ENCODE data around the gene SEC14L6. TPM values are rescaled to one million over a fixed set of nuclear protein-coding genes. Genes with fewer than 3 reads are reported as not detected.

Gene SEC14L6
- polyA plus RNA-seq, 3 donors = not detected

DNA sequence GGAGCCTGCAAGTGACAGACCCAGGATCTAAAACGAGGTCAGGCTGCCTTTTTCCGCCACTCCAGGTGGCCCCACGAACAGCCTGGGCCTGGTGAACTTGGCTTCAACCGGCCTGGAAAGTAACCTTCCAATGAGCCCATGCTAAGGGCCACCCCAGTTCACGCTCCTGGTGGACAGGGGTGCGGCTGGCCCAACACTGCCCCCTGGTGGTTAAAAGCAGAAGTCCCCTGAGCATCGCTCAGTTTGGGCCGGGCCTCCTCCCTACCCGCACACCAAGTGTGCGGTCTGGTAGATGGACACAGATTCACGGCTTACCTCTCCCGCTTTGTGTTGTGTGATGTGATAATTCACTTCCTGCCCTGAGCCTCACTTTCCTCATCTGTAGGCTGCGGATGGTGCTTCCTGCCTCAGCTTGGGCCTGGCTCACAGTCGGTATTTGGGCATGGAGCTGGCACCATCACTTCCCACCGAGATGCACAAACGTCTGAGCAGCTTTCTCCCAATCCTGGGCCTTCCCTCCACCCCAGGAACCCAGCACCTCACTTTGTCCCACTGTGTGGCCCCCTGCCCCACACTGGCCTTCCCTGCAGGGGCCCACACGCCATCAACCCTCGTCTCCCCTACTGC lies 61.1 kb downstream of the SEC14L6 start:
- Histone ChIP-seq H3K4me3 (replicated peaks in 1 of 3; ENCODE audit: low read depth in 2 of 3, low read length in 3 of 3) (no peak overlapping the region), H3K27me3 (ENCODE audit: control insufficient read depth in 2 of 2, insufficient read depth in 2 of 2, low read length in 2 of 2) (no peaks in the 10 kb centered on the region), H3K4me2 (replicated peaks; ENCODE audit: extremely low read depth, low read length, poor library complexity, severe bottlenecking) (no peak overlapping the region), H3K9ac (ENCODE audit: insufficient read depth, low read length, poor library complexity, severe bottlenecking) (no peak overlapping the region), H4K20me1 (ENCODE audit: insufficient read depth, low read length) (no peaks in the 10 kb centered on the region), H3K4me1 (ENCODE audit: control insufficient read depth in 1 of 2, insufficient read depth in 2 of 2, low read length in 2 of 2) (no peaks in the 10 kb centered on the region), H3K36me3 (replicated peaks in 1 of 2; ENCODE audit: control insufficient read depth in 1 of 2, insufficient read depth in 2 of 2, low read length in 2 of 2) (no peaks in the 10 kb centered on the region), H3K79me2 (ENCODE audit: insufficient read depth, low read length) (no peaks in the 10 kb centered on the region), H3K27ac (ENCODE audit: low read depth in 1 of 2, low read length in 2 of 2) (no peak overlapping the region), H2AFZ (ENCODE audit: insufficient read depth, low read depth, low read length, poor library complexity, severe bottlenecking) (no peak overlapping the region), H3K9me3 (replicated peaks in 1 of 2; ENCODE audit: control insufficient read depth in 1 of 2, insufficient read depth in 1 of 2, low read length in 2 of 2) (no peaks in the 10 kb centered on the region)
- 38% methylated on average over 12 of the region's 18 CpGs for WGBS (ENCODE audit: insufficient coverage)
- Mint-ChIP-seq H3K4me1 (no peaks in the 10 kb centered on the region), H3K27ac (peak overlapping the region in 1 of 7 donors; percentile 51), H3K36me3 (no peaks in the 10 kb centered on the region), H3K9me3 (peaks cover 0 to 1% (median 0%) of the 10 kb centered on the region in 7 donors), H3K4me3 (no peak overlapping the region), H3K27me3 (ENCODE audit: low read depth in 3 of 3) (peaks cover 4 to 16% (median 14%) of the 10 kb centered on the region in 3 donors)
- TF ChIP-seq, protein P1, sequence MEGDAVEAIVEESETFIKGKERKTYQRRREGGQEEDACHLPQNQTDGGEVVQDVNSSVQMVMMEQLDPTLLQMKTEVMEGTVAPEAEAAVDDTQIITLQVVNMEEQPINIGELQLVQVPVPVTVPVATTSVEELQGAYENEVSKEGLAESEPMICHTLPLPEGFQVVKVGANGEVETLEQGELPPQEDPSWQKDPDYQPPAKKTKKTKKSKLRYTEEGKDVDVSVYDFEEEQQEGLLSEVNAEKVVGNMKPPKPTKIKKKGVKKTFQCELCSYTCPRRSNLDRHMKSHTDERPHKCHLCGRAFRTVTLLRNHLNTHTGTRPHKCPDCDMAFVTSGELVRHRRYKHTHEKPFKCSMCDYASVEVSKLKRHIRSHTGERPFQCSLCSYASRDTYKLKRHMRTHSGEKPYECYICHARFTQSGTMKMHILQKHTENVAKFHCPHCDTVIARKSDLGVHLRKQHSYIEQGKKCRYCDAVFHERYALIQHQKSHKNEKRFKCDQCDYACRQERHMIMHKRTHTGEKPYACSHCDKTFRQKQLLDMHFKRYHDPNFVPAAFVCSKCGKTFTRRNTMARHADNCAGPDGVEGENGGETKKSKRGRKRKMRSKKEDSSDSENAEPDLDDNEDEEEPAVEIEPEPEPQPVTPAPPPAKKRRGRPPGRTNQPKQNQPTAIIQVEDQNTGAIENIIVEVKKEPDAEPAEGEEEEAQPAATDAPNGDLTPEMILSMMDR (IDR thresholded peaks at IDR 0.05) = peak; percentile 94
- DNase-seq = peak; percentile 47 to 68 (median 55)
- intact Hi-C loops (cut with micrococcal nuclease) = loop anchor here in 1 of 2 donors (1.0 kb wide), 1 partner anchor 94 kb away; no protein-coding TSS in a partner anchor

DNA sequence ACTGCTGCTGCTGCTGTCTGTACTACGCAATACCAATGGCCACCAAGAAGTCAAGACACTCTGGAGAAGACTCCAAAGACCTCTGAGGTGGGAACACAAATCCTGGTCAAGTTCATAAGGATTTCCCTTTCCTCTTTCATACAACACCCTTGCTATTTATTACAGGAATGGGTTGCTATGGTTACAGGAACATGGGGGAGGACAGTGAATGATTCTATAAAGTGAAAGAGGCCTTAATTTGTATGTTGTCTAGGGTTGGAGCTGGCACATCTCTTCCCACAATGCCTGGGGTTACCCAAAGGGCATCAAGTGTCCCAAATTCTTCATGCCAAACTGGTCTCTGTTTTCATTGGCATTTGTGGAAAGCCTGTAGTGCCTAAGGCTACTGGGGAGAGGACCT lies 63.4 kb downstream of the SEC14L6 start:
- DNase-seq = no peak
- no peaks in the 10 kb centered on the region for H3K79me2 ChIP-seq (ENCODE audit: insufficient read depth, low read length)
- Mint-ChIP-seq H3K4me3 (no peak overlapping the region), H3K4me1 (no peaks in the 10 kb centered on the region), H3K36me3 (no peaks in the 10 kb centered on the region), H3K9me3 (peaks cover 0 to 1% (median 0%) of the 10 kb centered on the region in 7 donors), H3K27me3 (ENCODE audit: low read depth in 3 of 3) (peaks cover 4 to 15% (median 12%) of the 10 kb centered on the region in 3 donors), H3K27ac (no peak overlapping the region)
- no peaks in the 10 kb centered on the region for H3K36me3 ChIP-seq (replicated peaks in 1 of 2; ENCODE audit: control insufficient read depth in 1 of 2, insufficient read depth in 2 of 2, low read length in 2 of 2)
- TF ChIP-seq, protein P1 (IDR thresholded peaks at IDR 0.05) = no peak
- H4K20me1 ChIP-seq (ENCODE audit: insufficient read depth, low read length) = no peaks in the 10 kb centered on the region
- H3K9me3 ChIP-seq (replicated peaks in 1 of 2; ENCODE audit: control insufficient read depth in 1 of 2, insufficient read depth in 1 of 2, low read length in 2 of 2) = no peaks in the 10 kb centered on the region
- intact Hi-C loops (cut with micrococcal nuclease) = no loop called here
- no peaks in the 10 kb centered on the region for H3K4me1 ChIP-seq (ENCODE audit: control insufficient read depth in 1 of 2, insufficient read depth in 2 of 2, low read length in 2 of 2)
- no peak overlapping the region for H3K4me2 ChIP-seq (replicated peaks; ENCODE audit: extremely low read depth, low read length, poor library complexity, severe bottlenecking)
- H2AFZ ChIP-seq (ENCODE audit: insufficient read depth, low read depth, low read length, poor library complexity, severe bottlenecking) = no peak overlapping the region
- H3K27ac ChIP-seq (ENCODE audit: low read depth in 1 of 2, low read length in 2 of 2) = no peak overlapping the region
- H3K4me3 ChIP-seq (replicated peaks in 1 of 3; ENCODE audit: low read depth in 2 of 3, low read length in 3 of 3) = no peak overlapping the region
- WGBS (ENCODE audit: insufficient coverage) = no CpG with 5 or more reads among the region's 1 CpG
- no peak overlapping the region for H3K9ac ChIP-seq (ENCODE audit: insufficient read depth, low read length, poor library complexity, severe bottlenecking)
- no peaks in the 10 kb centered on the region for H3K27me3 ChIP-seq (ENCODE audit: control insufficient read depth in 2 of 2, insufficient read depth in 2 of 2, low read length in 2 of 2)

All from CD14-positive monocyte (primary cell).